ENCODE results near the gene BMP2. TPM values are rescaled to one million over a fixed set of nuclear protein-coding genes. Genes with fewer than 3 reads are reported as not detected.

Gene BMP2
- total and polyA plus RNA-seq, 8 donors, result 14.7 to 38.9 (median 18.2) TPM

- ATAC-seq (no peak), DNase-seq (peak in 1 of 4 donors; percentile 21)
- Histone ChIP-seq H3K27me3 (no peaks in the 10 kb centered on the region), H3K4me1 (no peaks in the 10 kb centered on the region), H3K27ac (no peak overlapping the region), H3K4me3 (no peak overlapping the region), H3K9me3 (no peaks in the 10 kb centered on the region), H3K36me3 (no peaks in the 10 kb centered on the region)
- no peak for TF ChIP-seq CTCF (IDR thresholded peaks at IDR 0.05)
- intact Hi-C loops (cut with DNase I), result no loop called here
These were observed 28.1 kb upstream of the BMP2 start for GRCh38 chr20:6739406-6739805.

- H3K4me1 ChIP-seq, result no peaks in the 10 kb centered on the region
- ATAC-seq (no peak), DNase-seq (no peak)
- no peak overlapping the region for H3K27ac ChIP-seq
- no peaks in the 10 kb centered on the region for H3K9me3 ChIP-seq
- no peaks in the 10 kb centered on the region for H3K36me3 ChIP-seq
- TF ChIP-seq CTCF (IDR thresholded peaks at IDR 0.05), result no peak
- H3K27me3 ChIP-seq, result no peaks in the 10 kb centered on the region
- intact Hi-C loops (cut with DNase I), result no loop called here
- H3K4me3 ChIP-seq, result no peak overlapping the region
These were observed 27.4 kb upstream of the BMP2 start for GRCh38 chr20:6740096-6740495.

- H3K36me3 ChIP-seq, result no peaks in the 10 kb centered on the region
- H3K9me3 ChIP-seq, result no peaks in the 10 kb centered on the region
- no peak overlapping the region for H3K4me3 ChIP-seq
- H3K27ac ChIP-seq, result no peak overlapping the region
- TF ChIP-seq CTCF (IDR thresholded peaks at IDR 0.05), result no peak
- H3K27me3 ChIP-seq, result no peaks in the 10 kb centered on the region
- DNase-seq (no peak), ATAC-seq (no peak)
- H3K4me1 ChIP-seq, result no peaks in the 10 kb centered on the region
- intact Hi-C loops (cut with DNase I), result no loop called here
These were observed 23.3 kb upstream of the BMP2 start for GRCh38 chr20:6744180-6744579.

- intact Hi-C loops (cut with DNase I), result no loop called here
- DNase-seq (no peak), ATAC-seq (no peak)
- Histone ChIP-seq H3K9me3 (no peaks in the 10 kb centered on the region), H3K4me1 (no peaks in the 10 kb centered on the region), H3K36me3 (no peaks in the 10 kb centered on the region), H3K27me3 (no peaks in the 10 kb centered on the region), H3K27ac (no peak overlapping the region), H3K4me3 (no peak overlapping the region)
- TF ChIP-seq CTCF (IDR thresholded peaks at IDR 0.05), result no peak
These were observed 22.7 kb upstream of the BMP2 start for GRCh38 chr20:6744805-6745204.

- TF ChIP-seq CTCF (IDR thresholded peaks at IDR 0.05), result no peak
- intact Hi-C loops (cut with DNase I), result no loop called here
- Histone ChIP-seq H3K36me3 (no peaks in the 10 kb centered on the region), H3K27ac (no peak overlapping the region), H3K4me3 (no peak overlapping the region), H3K9me3 (no peaks in the 10 kb centered on the region), H3K4me1 (no peaks in the 10 kb centered on the region), H3K27me3 (no peaks in the 10 kb centered on the region)
- no peak for DNase-seq
- no peak for ATAC-seq
These were observed 20.4 kb upstream of the BMP2 start for GRCh38 chr20:6746901-6747609.

Measured in left lung (tissue), 10 donors.